GM12878 (cell line): Measurements from ENCODE around the gene CACNA2D1. TPM values are rescaled to one million over a fixed set of nuclear protein-coding genes. Genes with fewer than 3 reads are reported as not detected.

Source experiments
- ATAC-seq: fragments of 200-7000 bp; cut with Tn5 transposase; 3 replicates; pipeline ENCODE4 v1.9.1; 2020; ENCODE audit warnings: mild to moderate bottlenecking, moderate library complexity
- BruUV-seq: library from RNA; stranded (reverse); fragments of 400-500 nt; replicated peaks from 2 replicates; lab custom pipeline; 2021; lab: Mats Ljungman, UMichigan
- CTCF ChIA-PET: fragments of 300-600 bp; sonication (Branson Sonifier 250); formaldehyde crosslinking; extraction: SDS; loops from one replicate; lab custom pipeline; 2021; ENCODE audit warnings: inconsistent platforms; lab: Yijun Ruan, JAX
- POLR2A ChIA-PET: fragments of 350-600 bp; formaldehyde crosslinking; extraction: SDS; loops from one replicate; lab custom pipeline; 2021; ENCODE audit warnings: inconsistent platforms; lab: Charles Lee
- RAD21 ChIA-PET: fragments of 300-600 bp; sonication (Branson Sonifier 250); formaldehyde crosslinking; loops from one replicate; lab custom pipeline; 2023; ENCODE audit warnings: antibody characterized with exemption; ENCODE audit not compliant: unreplicated experiment; lab: Charles Lee
- SMC1A ChIA-PET: fragments of 300-600 bp; sonication (Branson Sonifier 250); formaldehyde crosslinking; loops from one replicate; lab custom pipeline; 2023; ENCODE audit not compliant: unreplicated experiment, uncharacterized antibody; lab: Charles Lee
- DNase-seq: peaks from one replicate; pipeline ENCODE4 v3.0.0-alpha.2; 2011; ENCODE audit warnings: low read depth, low spot score
- FAIRE-seq: peaks from 3 replicates; lab custom pipeline; 2011; peaks lifted over from hg19 to GRCh38; lab: Jason Lieb, UNC
- H2AFZ ChIP-seq: 2 replicates; pipeline ENCODE4 v1.6.0; 2011; ENCODE audit warnings: low read depth, low read length, control low read depth; ENCODE audit not compliant: control insufficient read depth
- H3K27ac ChIP-seq: 2 replicates; pipeline ENCODE4 v1.5.1; 2011; ENCODE audit warnings: control low read depth; ENCODE audit not compliant: control insufficient read depth, insufficient read depth
- H3K27me3 ChIP-seq, 2 experiments: replicated peaks in 1 of 2; 2 replicates each; pipeline versions ENCODE4 v1.6.0 to v1.6.1; 2011; ENCODE audit warnings: low read length in 1 of 2; ENCODE audit not compliant: control insufficient read depth in 2 of 2, insufficient read depth in 2 of 2
- H3K36me3 ChIP-seq, 2 experiments: 2 replicates each; pipeline ENCODE4 v1.5.1; 2011; ENCODE audit warnings: low read length in 1 of 2; ENCODE audit not compliant: control insufficient read depth in 2 of 2, insufficient read depth in 2 of 2
- H3K4me1 ChIP-seq: 2 replicates; pipeline ENCODE4 v1.6.1; 2011; ENCODE audit warnings: mild to moderate bottlenecking, low read length, moderate library complexity, mixed read lengths; ENCODE audit not compliant: control insufficient read depth, insufficient read depth
- H3K4me2 ChIP-seq: 2 replicates; pipeline ENCODE4 v1.6.0; 2011; ENCODE audit warnings: control low read depth; ENCODE audit not compliant: control insufficient read depth, insufficient read depth
- H3K4me3 ChIP-seq: fragments of 200-600 bp; sonication (generic); 2 replicates; pipeline ENCODE4 v1.5.1; 2016
- H3K79me2 ChIP-seq: 2 replicates; pipeline ENCODE4 v1.6.0; 2011; ENCODE audit warnings: low read length; ENCODE audit not compliant: control insufficient read depth, insufficient read depth
- H3K9ac ChIP-seq: 2 replicates; pipeline ENCODE4 v1.8.0; 2011; ENCODE audit warnings: low read length, control low read depth, mixed read lengths; ENCODE audit not compliant: control insufficient read depth, insufficient read depth
- H3K9me3 ChIP-seq: replicated peaks from 3 replicates; pipeline ENCODE4 v1.5.1; 2011; ENCODE audit warnings: mild to moderate bottlenecking, low read length; ENCODE audit not compliant: control insufficient read depth, insufficient read depth
- H4K20me1 ChIP-seq: 2 replicates; pipeline ENCODE4 v1.6.0; 2011; ENCODE audit not compliant: control insufficient read depth, insufficient read depth
- E2F8 ChIP-seq: fragments of 450-650 bp; IDR thresholded peaks from 2 replicates; pipeline ENCODE4 v1.6.1; 2018; ENCODE audit warnings: mild to moderate bottlenecking, low read depth, moderate library complexity; ENCODE audit not compliant: partially characterized antibody
- GABPA ChIP-seq: IDR thresholded peaks from 2 replicates; pipeline ENCODE4 v1.6.1; 2014; ENCODE audit warnings: antibody characterized with exemption, low read depth, mild to moderate bottlenecking, inconsistent platforms
- MEF2B ChIP-seq: fragments of 450-650 bp; IDR thresholded peaks from 2 replicates; pipeline ENCODE4 v1.6.1; 2018; ENCODE audit warnings: mild to moderate bottlenecking, moderate library complexity; ENCODE audit not compliant: partially characterized antibody, poor library complexity, severe bottlenecking
- SUPT20H ChIP-seq: IDR thresholded peaks from 2 replicates; pipeline ENCODE4 v1.6.1; 2011; ENCODE audit warnings: low read depth, mild to moderate bottlenecking, low read length, moderate library complexity, borderline replicate concordance; ENCODE audit not compliant: control insufficient read depth
- YBX1 ChIP-seq: fragments of 450-650 bp; IDR thresholded peaks from 2 replicates; pipeline ENCODE4 v1.6.1; 2016; ENCODE audit warnings: antibody characterized with exemption
- ZBTB11 ChIP-seq: fragments of 450-650 bp; formaldehyde crosslinking; IDR thresholded peaks from 2 replicates; pipeline ENCODE4 v1.5.0; 2022; ENCODE audit warnings: mild to moderate bottlenecking, missing genetic modification characterization
- ZBTB33 ChIP-seq: fragments of 450-650 bp; IDR thresholded peaks from 2 replicates; pipeline ENCODE4 v1.6.1; 2017; ENCODE audit warnings: mild to moderate bottlenecking
- WGBS: methylation state at CpG from one replicate; pipeline ENCODE4 v1.1.6; 2016; ENCODE audit warnings: low lambda C conversion rate; ENCODE audit not compliant: insufficient replicate concordance, insufficient coverage; ENCODE audit errors: missing lambda C conversion rate; 5-methylcytosine and 5-hydroxymethylcytosine counted together
- in situ Hi-C: fragments of 300-500 bp; cut with MboI; formaldehyde crosslinking; loops from 9 replicates; pipeline ENCODE4 v1.14.3; 2018; ENCODE audit warnings: mixed read lengths
- intact Hi-C: fragments of 100-400 bp; cut with micrococcal nuclease; formaldehyde crosslinking; loops from one replicate; pipeline ENCODE4 v1.14.2; 2022; ENCODE audit not compliant: unreplicated experiment
- polyA plus RNA-seq, 11 experiments: library from polyadenylated mRNA; depleted of rRNA in 4 of 11; unstranded in 6 of 11; stranded (reverse) in 5 of 11; fragments of >200 nt; fragmentation: Nextera tagmentation in 4 of 11; fragmentation: Illumina TruSeq in 1 of 11; extraction: Ambion mirVana in 4 of 11; extraction: Trizol in 1 of 11; gene quantifications; 1 replicate in 1 of 11; 2 replicates in 10 of 11; pipeline versions ENCODE4 v1.2.1 to v1.2.3, GENCODE V29; 2011 to 2016; ENCODE audit warnings: inconsistent platforms in 2 of 11, missing spikeins in 2 of 11, low read depth in 1 of 11
- total RNA-seq, 4 experiments: library from RNA; depleted of rRNA in 3 of 4; stranded (reverse); fragments of >200 nt in 3 of 4; fragmentation: Illumina TruSeq in 1 of 4; extraction: Trizol in 1 of 4; gene quantifications; 2 replicates each; pipeline versions ENCODE4 v1.2.1 to v1.2.3, GENCODE V29; 2013 to 2021

The CACNA2D1 gene
- total and polyA plus RNA-seq, 10 of the 15 experiments (the other 5 are each of a cell fraction or from before 2014, with no cell fraction given): 0.14 to 14.8 (median 0.97) TPM

GRCh38 chr7:82413237-82413636 lies 30.3 kb downstream of the CACNA2D1 start:
- ChIA-PET CTCF (interaction anchor here (0.6 to 1.7 kb wide), 4 partner anchors 10 to 52 kb away, joined by 3 to 5 read pairs (median 3); no protein-coding TSS in a partner anchor), SMC1A (interaction anchor here (0.8 to 5.1 kb wide), 8 partner anchors 9 to 32 kb away, joined by 3 to 58 read pairs (median 5); no protein-coding TSS in a partner anchor), POLR2A (interaction anchor here (1.0 to 2.9 kb wide), 6 partner anchors 11 to 28 kb away, joined by 3 to 13 read pairs (median 4); no protein-coding TSS in a partner anchor), RAD21 (interaction anchor here (1.3 to 5.2 kb wide), 4 partner anchors 11 to 28 kb away, joined by 3 to 34 read pairs (median 9); no protein-coding TSS in a partner anchor)
- TF ChIP-seq GABPA: no peak
- TF ChIP-seq MEF2B: peak; percentile 67
- DNase-seq (no peak), ATAC-seq (0 out of 3 replicates have a peak, but pooled peaks have one; percentile 10), FAIRE-seq (no peak)
- Histone ChIP-seq H4K20me1 (no peaks in the 10 kb centered on the region), H3K9ac (no peak overlapping the region), H3K4me2 (no peak overlapping the region), H3K4me1 (no peaks in the 10 kb centered on the region), H3K27ac (no peak overlapping the region), H3K27me3 (no peaks in the 10 kb centered on the region), H3K9me3 (no peaks in the 10 kb centered on the region), H3K79me2 (no peaks in the 10 kb centered on the region), H3K4me3 (no peak overlapping the region), H2AFZ (no peak overlapping the region), H3K36me3 (no peaks in the 10 kb centered on the region)
- intact Hi-C loops (no loop called here), in situ Hi-C loops (no loop called here)
- BruUV-seq: no TSS peak

- no peak overlapping the region for H3K27ac ChIP-seq
- no TSS peak for BruUV-seq
- CTCF ChIA-PET: interaction anchor here (0.8 to 1.6 kb wide), 3 partner anchors 12 to 17 kb away, joined by 3 to 6 read pairs (median 3); no protein-coding TSS in a partner anchor
- 0% methylated on average over 2 of the region's 2 CpGs for WGBS
- H4K20me1 ChIP-seq: no peaks in the 10 kb centered on the region
- SMC1A ChIA-PET: interaction anchor here (1.0 to 4.4 kb wide), 9 partner anchors 12 to 33 kb away, joined by 3 to 36 read pairs (median 6); no protein-coding TSS in a partner anchor
- no peaks in the 10 kb centered on the region for H3K36me3 ChIP-seq
- H3K4me2 ChIP-seq: no peak overlapping the region
- FAIRE-seq (no peak), ATAC-seq (peak; percentile 20), DNase-seq (no peak)
- POLR2A ChIA-PET: interaction anchor here (0.6 to 3.3 kb wide), 5 partner anchors 13 to 165 kb away, joined by 3 to 14 read pairs (median 6); no protein-coding TSS in a partner anchor
- H3K4me1 ChIP-seq: no peaks in the 10 kb centered on the region
- intact Hi-C loops: no loop called here
- in situ Hi-C loops: no loop called here
- no peak overlapping the region for H3K4me3 ChIP-seq
- no peak overlapping the region for H3K9ac ChIP-seq
- no peaks in the 10 kb centered on the region for H3K9me3 ChIP-seq
- H3K27me3 ChIP-seq: no peaks in the 10 kb centered on the region
- no peaks in the 10 kb centered on the region for H3K79me2 ChIP-seq
- RAD21 ChIA-PET: interaction anchor here (0.9 to 5.2 kb wide), 9 partner anchors 13 to 160 kb away, joined by 3 to 34 read pairs (median 4); no protein-coding TSS in a partner anchor
- no peak overlapping the region for H2AFZ ChIP-seq
- TF ChIP-seq YBX1: no peak
- no peak for TF ChIP-seq ZBTB11
- no peak for TF ChIP-seq ZBTB33
- no peak for TF ChIP-seq E2F8
- no peak for TF ChIP-seq SUPT20H
Observed at GRCh38 chr7:82411732-82412131, 31.8 kb downstream of the CACNA2D1 start.
